Activated CD8-positive, alpha-beta T cell treated with anti-CD3 and anti-CD28 coated beads for 36 hours (primary cell): Measurements from ENCODE around the gene FASLG. TPM values are rescaled to one million over a fixed set of nuclear protein-coding genes. Genes with fewer than 3 reads are reported as not detected.

Experiments
- ATAC-seq: fragments of 200-7000 bp; cut with Tn5 transposase; one replicate; pipeline ENCODE4 v1.10.0; 2021; ENCODE audit warnings: mild to moderate bottlenecking, moderate library complexity
- CTCF ChIA-PET: fragments of 350-600 bp; sonication (Branson Sonifier 250); formaldehyde crosslinking; loops from one replicate; lab custom pipeline; 2021; ENCODE audit warnings: antibody characterized with exemption; lab: Charles Lee
- POLR2A ChIA-PET: fragments of 350-600 bp; sonication (Branson Sonifier 250); formaldehyde crosslinking; loops from one replicate; lab custom pipeline; 2021; ENCODE audit warnings: antibody characterized with exemption; lab: Charles Lee
- DNase-seq: peaks from one replicate; pipeline ENCODE4 v3.0.0-alpha.2; 2020
- H3K27ac Mint-ChIP-seq: one replicate; pipeline ENCODE4 v1.8.0; 2021; ENCODE audit warnings: mild to moderate bottlenecking, mixed read lengths
- H3K27me3 Mint-ChIP-seq: one replicate; pipeline ENCODE4 v1.8.0; 2021; ENCODE audit warnings: mixed read lengths
- H3K36me3 Mint-ChIP-seq: one replicate; pipeline ENCODE4 v1.8.0; 2021; ENCODE audit warnings: low read depth, mixed read lengths
- H3K4me1 Mint-ChIP-seq: one replicate; pipeline ENCODE4 v1.8.0; 2021; ENCODE audit warnings: low read depth, mixed read lengths
- H3K4me3 Mint-ChIP-seq: one replicate; pipeline ENCODE4 v1.8.0; 2021; ENCODE audit warnings: mild to moderate bottlenecking, moderate library complexity, mixed read lengths
- H3K9me3 Mint-ChIP-seq: one replicate; pipeline ENCODE4 v1.8.0; 2021; ENCODE audit warnings: mixed read lengths
- CTCF ChIP-seq: fragments of 200-600 bp; IDR thresholded peaks from one replicate; pipeline ENCODE4 v1.8.0; 2022; ENCODE audit warnings: antibody characterized with exemption, mild to moderate bottlenecking
- intact Hi-C: fragments of 100-400 bp; cut with micrococcal nuclease; formaldehyde crosslinking; loops from one replicate; pipeline ENCODE4 v1.10.0; 2022
- total RNA-seq, 2 experiments: library from RNA; stranded (reverse); gene quantifications; one replicate each; pipeline ENCODE4 v1.2.3, GENCODE V29; 2021

The FASLG gene
- total RNA-seq, 2 experiments from 2014 or later = 7.0 to 8.4 TPM

GRCh38 chr1:172630056-172630818, 28.7 kb upstream of the FASLG start:
- no peak for ATAC-seq
- Mint-ChIP-seq H3K4me3 (no peak overlapping the region), H3K27me3 (peaks cover 5% of the 10 kb centered on the region), H3K36me3 (no peaks in the 10 kb centered on the region), H3K4me1 (peaks cover 47% of the 10 kb centered on the region), H3K9me3 (no peaks in the 10 kb centered on the region), H3K27ac (no peak overlapping the region)
- ChIA-PET POLR2A (interaction anchor here (0.6 to 1.1 kb wide), 5 partner anchors 9 to 95 kb away, joined by 3 to 4 read pairs (median 3); no protein-coding TSS in a partner anchor), CTCF (interaction anchor here (0.6 to 2.9 kb wide), 6 partner anchors 21 to 99 kb away, joined by 3 to 15 read pairs (median 4); partner anchors contain the start of gene FASLG)
- no peak for DNase-seq
- TF ChIP-seq CTCF = no peak
- intact Hi-C loops = no loop called here

GRCh38 chr1:172630868-172631267, 28.0 kb upstream of the FASLG start:
- DNase-seq (no peak), ATAC-seq (no peak)
- Mint-ChIP-seq H3K27me3 (peaks cover 5% of the 10 kb centered on the region), H3K27ac (no peak overlapping the region), H3K4me3 (no peak overlapping the region), H3K36me3 (no peaks in the 10 kb centered on the region), H3K9me3 (no peaks in the 10 kb centered on the region), H3K4me1 (peaks cover 47% of the 10 kb centered on the region)
- ChIA-PET POLR2A (interaction anchor here (0.9 to 1.1 kb wide), 4 partner anchors 9 to 75 kb away, joined by 3 to 4 read pairs (median 3); no protein-coding TSS in a partner anchor), CTCF (interaction anchor here (0.6 to 2.9 kb wide), 5 partner anchors 21 to 98 kb away, joined by 3 to 15 read pairs (median 5); partner anchors contain the start of gene FASLG)
- intact Hi-C loops = no loop called here
- TF ChIP-seq CTCF = no peak

GRCh38 chr1:172637522-172637921, 21.4 kb upstream of the FASLG start:
- TF ChIP-seq CTCF = no peak
- H3K27ac Mint-ChIP-seq = peak overlapping the region; percentile 98
- peak; percentile 22 for ATAC-seq
- ChIA-PET CTCF (interaction anchor here (0.7 to 3.7 kb wide), 7 partner anchors 25 to 90 kb away, joined by 3 to 31 read pairs (median 4); no protein-coding TSS in a partner anchor), POLR2A (interaction anchor here (1.0 to 1.1 kb wide), 2 partner anchors 26 to 33 kb away, joined by 3 read pairs; no protein-coding TSS in a partner anchor)
- intact Hi-C loops = no loop called here
- DNase-seq = peak; percentile 65
- H3K4me1 Mint-ChIP-seq = peaks cover 57% of the 10 kb centered on the region
- H3K27me3 Mint-ChIP-seq = no peaks in the 10 kb centered on the region
- H3K4me3 Mint-ChIP-seq = peak overlapping the region; percentile 7
- peaks cover 12% of the 10 kb centered on the region for H3K9me3 Mint-ChIP-seq
- peaks cover 17% of the 10 kb centered on the region for H3K36me3 Mint-ChIP-seq

- Mint-ChIP-seq H3K36me3 (peaks cover 17% of the 10 kb centered on the region), H3K27me3 (no peaks in the 10 kb centered on the region), H3K4me1 (peaks cover 63% of the 10 kb centered on the region), H3K27ac (peak overlapping the region; percentile 98), H3K4me3 (peak overlapping the region; percentile 49), H3K9me3 (peaks cover 12% of the 10 kb centered on the region)
- TF ChIP-seq CTCF = no peak
- ChIA-PET POLR2A (interaction anchor here (0.8 to 1.6 kb wide), 5 partner anchors 24 to 70 kb away, joined by 3 to 9 read pairs (median 3); no protein-coding TSS in a partner anchor), CTCF (interaction anchor here (0.8 to 3.7 kb wide), 8 partner anchors 20 to 90 kb away, joined by 3 to 31 read pairs (median 6); partner anchors contain the start of gene FASLG)
- DNase-seq (peak; percentile 45), ATAC-seq (peak; percentile 9)
- intact Hi-C loops = loop anchor here (1.0 to 2.0 kb wide), 3 partner anchors 21 to 61 kb away; partner anchors contain the start of gene FASLG
Measured at GRCh38 chr1:172638249-172638648, 20.7 kb upstream of the FASLG start.
